ENCODE measurements around the gene INF2.
A peak's percentile ranks its signal among the peaks of the same experiment; 100 is the strongest.

INF2 gene

DNA sequence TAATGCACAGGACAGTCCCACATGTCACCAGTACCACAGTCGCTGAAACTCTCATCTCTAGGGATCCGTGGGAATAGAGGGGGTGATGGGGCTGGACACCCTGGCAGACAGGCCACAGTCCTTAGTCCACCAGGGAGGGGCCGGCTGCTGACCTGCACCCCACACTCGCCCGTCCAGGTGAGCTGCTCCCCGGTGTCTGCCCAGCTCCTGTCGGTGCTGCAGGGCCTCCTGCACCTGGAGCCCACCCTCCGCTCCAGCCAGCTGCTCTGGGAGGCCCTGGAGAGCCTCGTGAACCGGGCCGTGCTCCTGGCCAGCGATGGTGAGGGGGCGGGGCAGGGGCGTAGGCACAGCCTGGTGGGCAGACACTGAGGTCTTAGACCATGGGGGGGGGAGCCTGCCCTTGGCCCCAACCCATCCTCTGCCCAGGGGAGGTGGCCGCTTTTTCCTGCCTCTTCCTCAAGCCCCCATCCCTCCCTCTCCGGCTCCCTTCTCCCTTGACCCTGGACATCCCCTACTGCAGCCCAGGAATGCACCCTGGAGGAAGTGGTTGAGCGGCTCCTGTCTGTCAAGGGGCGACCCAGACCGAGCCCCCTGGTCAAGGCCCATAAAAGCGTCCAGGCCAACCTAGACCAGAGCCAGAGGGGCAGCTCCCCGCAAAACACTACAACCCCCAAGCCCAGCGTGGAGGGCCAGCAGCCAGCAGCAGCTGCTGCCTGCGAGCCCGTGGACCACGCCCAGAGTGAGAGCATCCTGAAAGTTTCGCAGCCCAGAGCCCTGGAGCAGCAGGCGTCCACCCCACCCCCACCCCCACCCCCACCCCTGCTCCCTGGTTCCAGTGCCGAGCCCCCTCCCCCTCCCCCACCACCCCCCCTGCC lies 17.6 kb downstream of the INF2 start:
- DNase-seq: no peak

GRCh38 chr14:104707608-104708595 lies 18.5 kb downstream of the INF2 start:
- no peak for DNase-seq

- DNase-seq: peak; percentile 76
Observed at GRCh38 chr14:104708606-104709268, 19.3 kb downstream of the INF2 start.

GRCh38 chr14:104709387-104710039 lies 20.1 kb downstream of the INF2 start:
- DNase-seq: no peak

GRCh38 chr14:104710071-104710735 lies 20.8 kb downstream of the INF2 start:
- no peak for DNase-seq

- no peak for DNase-seq
Observed at GRCh38 chr14:104712881-104713734, 23.7 kb downstream of the INF2 start.

- DNase-seq: no peak
Observed at GRCh38 chr14:104714066-104714465, 24.6 kb downstream of the INF2 start.

- no peak for DNase-seq
Observed at GRCh38 chr14:104714681-104715080, 25.3 kb downstream of the INF2 start.

DNA sequence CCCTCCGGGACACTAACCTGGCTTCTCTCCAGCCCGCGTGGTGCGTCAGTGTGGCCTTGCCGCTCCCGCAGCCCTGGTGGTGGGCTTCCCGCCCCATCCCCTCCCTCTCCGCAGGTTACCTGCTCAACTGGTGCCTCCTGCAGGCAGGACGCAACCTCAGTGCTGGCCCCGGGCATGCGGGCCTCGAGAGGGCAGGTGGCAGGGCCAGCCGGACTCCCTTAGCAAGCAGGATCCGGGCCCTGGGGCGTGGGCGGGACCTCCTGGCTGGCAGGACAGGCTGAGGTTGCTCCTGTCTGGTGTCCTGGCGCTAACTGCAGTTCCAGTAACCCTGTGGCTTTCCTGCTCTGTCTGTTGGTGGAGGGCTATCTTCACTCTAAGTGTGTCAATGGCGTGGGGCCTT lies 26.0 kb downstream of the INF2 start:
- DNase-seq: no peak

GRCh38 chr14:104715871-104716270 lies 26.5 kb downstream of the INF2 start:
- DNase-seq: no peak

GRCh38 chr14:104717137-104717536 lies 27.7 kb downstream of the INF2 start:
- DNase-seq: no peak

- DNase-seq: no peak
Observed at GRCh38 chr14:104717646-104718045, 28.2 kb downstream of the INF2 start.

DNA sequence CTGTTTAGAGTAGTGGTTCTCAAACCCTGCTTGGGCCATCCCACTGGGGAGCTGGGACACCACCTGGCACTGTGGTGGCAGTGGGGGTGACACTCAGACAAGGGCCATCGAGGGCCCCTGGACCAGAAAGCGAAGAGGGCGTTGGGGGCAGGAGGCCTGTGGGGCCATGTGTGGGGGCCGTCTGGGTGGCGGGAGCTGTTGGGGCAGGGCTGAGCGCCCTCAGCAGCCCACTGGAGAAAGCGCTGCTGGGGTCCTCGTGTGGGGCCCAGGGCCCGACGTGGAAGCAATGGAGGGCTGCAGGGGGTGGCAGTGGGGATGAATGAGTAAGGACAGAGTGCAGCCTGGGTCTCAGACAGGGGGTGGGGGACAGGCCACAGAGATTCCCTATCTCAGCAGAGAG lies 28.7 kb downstream of the INF2 start:
- DNase-seq: no peak

- DNase-seq: no peak
Observed at GRCh38 chr14:104718871-104719270, 29.5 kb downstream of the INF2 start.

GRCh38 chr14:104719343-104719742 lies 29.9 kb downstream of the INF2 start:
- DNase-seq: no peak

DNA sequence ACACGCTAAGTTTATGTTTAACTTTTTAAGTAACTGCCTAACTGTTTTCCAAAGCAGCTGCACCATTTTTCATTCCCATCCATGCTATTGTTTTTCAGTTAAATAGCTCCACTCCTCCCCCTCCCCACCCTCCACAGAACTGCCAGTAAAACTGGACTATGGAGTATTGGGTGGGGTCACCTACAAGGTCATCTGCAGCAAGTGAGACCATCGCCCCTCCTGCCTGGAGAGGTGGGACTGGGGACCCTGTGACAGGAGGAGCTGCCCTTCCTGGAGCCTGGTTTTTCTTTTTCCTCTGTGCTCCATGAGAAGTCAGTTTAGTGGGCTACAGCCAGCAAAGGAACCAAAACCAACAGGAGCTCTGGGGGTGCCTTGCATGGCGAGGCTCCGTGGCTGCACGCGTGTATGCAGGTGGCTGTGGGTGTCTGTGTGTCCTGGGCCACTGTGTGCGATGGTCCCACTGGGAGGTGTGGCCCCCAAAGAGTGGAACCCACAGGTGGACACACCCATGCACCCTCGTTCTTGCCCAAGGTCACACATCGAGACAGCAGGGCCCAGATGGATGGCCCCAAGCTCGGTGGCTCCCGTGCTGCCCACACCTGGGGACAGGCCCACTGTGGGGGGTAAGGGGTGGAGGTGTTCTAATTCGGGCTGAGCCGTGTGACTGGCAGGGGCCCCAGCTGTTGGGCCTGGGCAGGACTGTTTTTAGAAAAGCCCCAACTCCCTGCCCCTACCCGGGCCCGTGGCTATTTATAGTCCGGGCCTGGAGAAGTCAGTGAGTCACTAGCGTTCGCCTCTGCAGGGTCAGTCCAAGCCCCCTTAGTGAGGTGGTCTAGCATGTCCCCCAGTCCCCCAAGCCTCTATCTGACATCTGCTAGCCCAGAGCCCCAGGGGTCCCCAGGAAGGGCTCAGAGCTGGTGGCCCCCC lies 32.4 kb downstream of the INF2 start:
- no peak for DNase-seq

GRCh38 chr14:104722938-104723650 lies 33.7 kb downstream of the INF2 start:
- no peak for DNase-seq

GRCh38 chr14:104723651-104724406 lies 34.4 kb downstream of the INF2 start, which contains the start of gene ADSS1:
Gene ADSS1, plus strand, starts transcription at chr14:104724229. Its CDS starts 42 bp downstream, at chr14:104724271.
- peak; percentile 50 for DNase-seq
